ENCODE results near the gene KIAA0040.

The KIAA0040 gene

DNA sequence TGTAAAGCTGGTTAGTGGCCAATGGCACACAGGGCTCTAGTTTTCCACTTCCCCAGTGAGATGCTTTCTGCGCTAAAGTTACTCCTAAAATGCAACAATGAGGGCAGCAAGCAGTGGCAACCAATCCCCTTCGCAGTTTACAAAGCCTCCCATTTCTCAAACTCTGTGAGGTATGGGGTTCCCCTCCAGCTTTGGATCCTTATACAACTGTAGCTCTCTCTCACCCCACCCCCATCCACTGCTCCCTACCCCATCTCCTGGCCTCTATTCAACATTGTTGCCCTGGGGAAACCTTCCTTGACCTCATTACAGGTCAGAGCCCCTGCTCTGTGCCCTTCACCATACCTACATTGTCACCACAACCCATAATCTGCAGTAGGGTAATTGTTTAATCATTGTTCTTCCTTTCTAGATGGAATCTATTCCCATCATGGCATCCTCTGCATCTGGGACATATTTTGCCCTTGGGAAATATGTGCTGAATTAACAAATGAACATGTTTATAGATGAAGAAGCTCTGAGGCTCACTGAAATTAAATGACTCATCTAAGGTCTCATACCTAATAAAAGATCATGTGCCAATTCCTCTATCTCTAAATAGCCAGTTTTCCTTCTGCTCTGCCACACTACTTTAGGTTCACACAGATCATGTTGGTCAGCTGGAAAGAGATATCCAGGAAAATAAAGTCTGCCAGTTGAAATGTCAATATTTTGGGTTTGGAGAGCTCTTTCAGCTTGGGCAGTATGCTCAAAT is 12.6 kb downstream of the KIAA0040 start:
- Histone ChIP-seq H3K9me3 (ENCODE audit: insufficient read depth, low read depth, low read length) (no peaks in the 10 kb centered on the region), H4K20me1 (ENCODE audit: insufficient read depth, low read length, poor library complexity, severe bottlenecking) (no peaks in the 10 kb centered on the region), H3K4me3 (ENCODE audit: low read length, poor library complexity, severe bottlenecking) (no peak overlapping the region), H3K4me1 (ENCODE audit: insufficient read depth, low read length, poor library complexity, severe bottlenecking) (peaks cover 7% of the 10 kb centered on the region), H3K36me3 (ENCODE audit: insufficient read depth, low read length) (no peaks in the 10 kb centered on the region; the same call in 1 of the 2 replicates), H3K9ac (ENCODE audit: low read depth, low read length, poor library complexity, severe bottlenecking) (no peak overlapping the region), H3K9me2 (replicated peaks; ENCODE audit: low read depth, low read length) (no peaks in the 10 kb centered on the region), H3K4me2 (ENCODE audit: low read depth, low read length, poor library complexity, severe bottlenecking) (no peak overlapping the region), H3K79me2 (ENCODE audit: insufficient read depth, low read length) (no peaks in the 10 kb centered on the region), H2AFZ (ENCODE audit: low read length) (no peak overlapping the region), H3F3A (ENCODE audit: low read depth) (no peaks in the 10 kb centered on the region), H3K27me3 (ENCODE audit: insufficient read depth, low read length, poor library complexity, severe bottlenecking) (no peaks in the 10 kb centered on the region)
- TF ChIP-seq EZH2phosphoT487 (IDR thresholded peaks at IDR 0.05; ENCODE audit: borderline replicate concordance): no peak

DNA sequence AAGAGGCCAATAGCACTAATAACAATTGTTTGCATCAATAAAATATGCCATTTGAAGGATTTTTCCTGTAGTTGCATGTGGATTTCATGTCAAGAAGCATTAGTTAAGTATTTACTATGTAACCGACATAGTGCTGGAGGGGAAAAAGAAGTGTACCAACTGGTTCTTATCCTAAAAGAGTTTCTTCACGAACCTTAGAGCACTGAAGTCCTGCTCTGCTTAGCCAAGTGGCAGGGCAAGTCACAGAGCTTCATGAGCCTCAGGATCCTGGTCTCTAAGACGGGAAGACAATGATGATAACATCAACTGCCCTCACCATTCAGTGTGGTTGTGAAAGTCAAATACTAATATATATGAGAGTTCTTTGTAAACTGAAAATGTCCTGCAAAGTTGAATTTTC is 14.1 kb downstream of the KIAA0040 start:
- H3K4me3 ChIP-seq (ENCODE audit: low read length, poor library complexity, severe bottlenecking): no peak overlapping the region
- no peaks in the 10 kb centered on the region for H4K20me1 ChIP-seq (ENCODE audit: insufficient read depth, low read length, poor library complexity, severe bottlenecking)
- TF ChIP-seq, protein P1, sequence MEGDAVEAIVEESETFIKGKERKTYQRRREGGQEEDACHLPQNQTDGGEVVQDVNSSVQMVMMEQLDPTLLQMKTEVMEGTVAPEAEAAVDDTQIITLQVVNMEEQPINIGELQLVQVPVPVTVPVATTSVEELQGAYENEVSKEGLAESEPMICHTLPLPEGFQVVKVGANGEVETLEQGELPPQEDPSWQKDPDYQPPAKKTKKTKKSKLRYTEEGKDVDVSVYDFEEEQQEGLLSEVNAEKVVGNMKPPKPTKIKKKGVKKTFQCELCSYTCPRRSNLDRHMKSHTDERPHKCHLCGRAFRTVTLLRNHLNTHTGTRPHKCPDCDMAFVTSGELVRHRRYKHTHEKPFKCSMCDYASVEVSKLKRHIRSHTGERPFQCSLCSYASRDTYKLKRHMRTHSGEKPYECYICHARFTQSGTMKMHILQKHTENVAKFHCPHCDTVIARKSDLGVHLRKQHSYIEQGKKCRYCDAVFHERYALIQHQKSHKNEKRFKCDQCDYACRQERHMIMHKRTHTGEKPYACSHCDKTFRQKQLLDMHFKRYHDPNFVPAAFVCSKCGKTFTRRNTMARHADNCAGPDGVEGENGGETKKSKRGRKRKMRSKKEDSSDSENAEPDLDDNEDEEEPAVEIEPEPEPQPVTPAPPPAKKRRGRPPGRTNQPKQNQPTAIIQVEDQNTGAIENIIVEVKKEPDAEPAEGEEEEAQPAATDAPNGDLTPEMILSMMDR (conservative IDR thresholded peaks at IDR 0.05; ENCODE audit: low read length): no peak
- no peak for TF ChIP-seq EZH2phosphoT487 (IDR thresholded peaks at IDR 0.05; ENCODE audit: borderline replicate concordance)
- no peaks in the 10 kb centered on the region for H3K9me2 ChIP-seq (replicated peaks; ENCODE audit: low read depth, low read length)
- no peak overlapping the region for H3K4me2 ChIP-seq (ENCODE audit: low read depth, low read length, poor library complexity, severe bottlenecking)
- no peaks in the 10 kb centered on the region for H3K9me3 ChIP-seq (ENCODE audit: insufficient read depth, low read depth, low read length)
- H3F3A ChIP-seq (ENCODE audit: low read depth): no peaks in the 10 kb centered on the region
- H3K36me3 ChIP-seq (ENCODE audit: insufficient read depth, low read length): no peaks in the 10 kb centered on the region; the same call in 1 of the 2 replicates
- no peak overlapping the region for H2AFZ ChIP-seq (ENCODE audit: low read length)
- H3K9ac ChIP-seq (ENCODE audit: low read depth, low read length, poor library complexity, severe bottlenecking): no peak overlapping the region
- H3K4me1 ChIP-seq (ENCODE audit: insufficient read depth, low read length, poor library complexity, severe bottlenecking): peaks cover 11% of the 10 kb centered on the region
- no peaks in the 10 kb centered on the region for H3K79me2 ChIP-seq (ENCODE audit: insufficient read depth, low read length)
- H3K27me3 ChIP-seq (ENCODE audit: insufficient read depth, low read length, poor library complexity, severe bottlenecking): no peaks in the 10 kb centered on the region

DNA sequence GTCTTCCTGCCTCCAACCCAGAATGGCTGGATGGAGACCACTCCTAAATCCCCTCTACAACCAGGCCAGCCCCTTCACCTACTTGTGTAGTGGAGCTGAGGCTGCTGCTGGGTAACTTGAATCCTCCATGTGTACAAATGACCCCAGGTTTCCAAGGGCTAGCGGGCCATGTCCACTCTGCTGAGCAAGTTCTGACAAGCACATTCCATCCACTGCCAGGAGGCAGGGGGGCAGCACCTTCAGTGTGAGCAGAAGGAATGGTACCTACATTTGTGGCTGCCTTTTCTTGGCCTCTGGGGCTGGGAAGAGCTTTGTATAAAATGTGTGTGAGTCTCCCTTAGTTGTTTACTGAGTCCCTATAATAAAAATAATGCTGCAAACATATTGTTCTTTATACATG is 14.5 kb downstream of the KIAA0040 start:
- Histone ChIP-seq H3K79me2 (ENCODE audit: insufficient read depth, low read length) (no peaks in the 10 kb centered on the region), H4K20me1 (ENCODE audit: insufficient read depth, low read length, poor library complexity, severe bottlenecking) (no peaks in the 10 kb centered on the region), H3K9me2 (replicated peaks; ENCODE audit: low read depth, low read length) (no peaks in the 10 kb centered on the region), H3K4me3 (ENCODE audit: low read length, poor library complexity, severe bottlenecking) (no peak overlapping the region), H3K36me3 (ENCODE audit: insufficient read depth, low read length) (no peaks in the 10 kb centered on the region; the same call in 1 of the 2 replicates), H3K9me3 (ENCODE audit: insufficient read depth, low read depth, low read length) (no peaks in the 10 kb centered on the region), H3K27me3 (ENCODE audit: insufficient read depth, low read length, poor library complexity, severe bottlenecking) (no peaks in the 10 kb centered on the region), H3K9ac (ENCODE audit: low read depth, low read length, poor library complexity, severe bottlenecking) (no peak overlapping the region), H3K4me2 (ENCODE audit: low read depth, low read length, poor library complexity, severe bottlenecking) (no peak overlapping the region), H3K4me1 (ENCODE audit: insufficient read depth, low read length, poor library complexity, severe bottlenecking) (peaks cover 11% of the 10 kb centered on the region), H2AFZ (ENCODE audit: low read length) (no peak overlapping the region), H3F3A (ENCODE audit: low read depth) (no peaks in the 10 kb centered on the region)
- TF ChIP-seq EZH2phosphoT487 (IDR thresholded peaks at IDR 0.05; ENCODE audit: borderline replicate concordance): no peak
- TF ChIP-seq, protein P1 (conservative IDR thresholded peaks at IDR 0.05; ENCODE audit: low read length): no peak

DNA sequence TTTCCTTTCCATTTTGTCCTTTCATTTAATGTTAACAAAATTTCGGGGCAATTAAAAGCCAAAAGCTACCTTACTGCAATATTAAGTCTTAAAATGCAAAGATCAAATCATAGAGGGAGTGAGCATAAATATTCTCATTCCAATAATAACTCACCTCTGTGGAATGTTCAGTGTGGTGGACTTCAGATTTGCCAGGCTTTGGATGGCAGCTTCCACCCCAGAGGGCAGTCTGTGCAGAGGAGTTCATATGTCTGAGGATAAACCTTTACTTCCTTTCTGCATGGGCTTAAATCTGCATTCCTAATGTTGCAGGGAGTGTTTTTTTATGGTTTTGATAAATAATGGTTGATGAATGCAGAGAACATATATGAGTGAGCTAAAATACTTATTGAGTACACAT is 16.3 kb downstream of the KIAA0040 start:
- Histone ChIP-seq H3K9me2 (replicated peaks; ENCODE audit: low read depth, low read length) (no peaks in the 10 kb centered on the region), H4K20me1 (ENCODE audit: insufficient read depth, low read length, poor library complexity, severe bottlenecking) (no peaks in the 10 kb centered on the region), H3K36me3 (ENCODE audit: insufficient read depth, low read length) (no peaks in the 10 kb centered on the region; the same call in 1 of the 2 replicates), H2AFZ (ENCODE audit: low read length) (no peak overlapping the region), H3K9ac (ENCODE audit: low read depth, low read length, poor library complexity, severe bottlenecking) (no peak overlapping the region), H3K4me3 (ENCODE audit: low read length, poor library complexity, severe bottlenecking) (no peak overlapping the region), H3K4me1 (ENCODE audit: insufficient read depth, low read length, poor library complexity, severe bottlenecking) (peaks cover 11% of the 10 kb centered on the region), H3K4me2 (ENCODE audit: low read depth, low read length, poor library complexity, severe bottlenecking) (no peak overlapping the region), H3F3A (ENCODE audit: low read depth) (no peaks in the 10 kb centered on the region), H3K27me3 (ENCODE audit: insufficient read depth, low read length, poor library complexity, severe bottlenecking) (no peaks in the 10 kb centered on the region), H3K9me3 (ENCODE audit: insufficient read depth, low read depth, low read length) (no peaks in the 10 kb centered on the region), H3K79me2 (ENCODE audit: insufficient read depth, low read length) (no peaks in the 10 kb centered on the region)
- TF ChIP-seq, protein P1 (conservative IDR thresholded peaks at IDR 0.05; ENCODE audit: low read length): no peak
- no peak for TF ChIP-seq EZH2phosphoT487 (IDR thresholded peaks at IDR 0.05; ENCODE audit: borderline replicate concordance)
